GM10266 (cell line): ENCODE results near the gene ATP2A3.
A peak's percentile ranks its signal among the peaks of the same experiment; 100 is the strongest.

ENCODE experiments used
- DNase-seq: peaks from one replicate; pipeline ENCODE4 v3.0.0; 2012; ENCODE audit errors: extremely low spot score
- CTCF ChIP-seq: IDR thresholded peaks from 2 replicates; pipeline ENCODE4 v1.5.1; 2012; ENCODE audit warnings: mild to moderate bottlenecking, low read depth; ENCODE audit not compliant: control insufficient read depth, insufficient read depth; ENCODE audit errors: missing control alignments

The ATP2A3 gene

GRCh38 chr17:3972281-3972731, 8.1 kb upstream of the ATP2A3 start:
- no peak for DNase-seq
- no peak for TF ChIP-seq CTCF

GRCh38 chr17:3970668-3971067, 6.4 kb upstream of the ATP2A3 start:
- DNase-seq, result no peak

GRCh38 chr17:3969963-3970362, 5.7 kb upstream of the ATP2A3 start:
- DNase-seq, result no peak
- TF ChIP-seq CTCF, result no peak

More at GRCh38 chr17:3970668-3971067, 6.4 kb upstream of the ATP2A3 start:
- TF ChIP-seq CTCF, result no peak

- no peak for TF ChIP-seq CTCF
Observed at GRCh38 chr17:3968886-3969524, 4.8 kb upstream of the ATP2A3 start.

GRCh38 chr17:3968015-3968414, 3.8 kb upstream of the ATP2A3 start:
- no peak for TF ChIP-seq CTCF
- no peak for DNase-seq

More at GRCh38 chr17:3968886-3969524, 4.8 kb upstream of the ATP2A3 start:
- DNase-seq, result no peak

GRCh38 chr17:3966720-3967363, 2.6 kb upstream of the ATP2A3 start:
- TF ChIP-seq CTCF, result peak; percentile 11

GRCh38 chr17:3965118-3965800, 1.0 kb upstream of the ATP2A3 start:
- TF ChIP-seq CTCF, result peak; percentile 25
- peak; percentile 87 for DNase-seq

More at GRCh38 chr17:3966720-3967363, 2.6 kb upstream of the ATP2A3 start:
- no peak for DNase-seq
